Cardiac fibroblast (primary cell): Measurements from ENCODE around the gene CTIF.

ENCODE experiments used
- DNase-seq, 2 donors: peaks; one replicate each; pipeline versions ENCODE4 v3.0.0 to v3.0.0-alpha.2; 2010; ENCODE audit warnings: low read depth in 2 of 2
- H3K4me3 ChIP-seq, 2 donors: replicated peaks in 1 of 2; 1 replicate in 1 of 2; 2 replicates in 1 of 2; pipeline ENCODE4 v1.5.1; 2011; ENCODE audit warnings: low read depth in 2 of 2, low read length in 2 of 2, mild to moderate bottlenecking in 2 of 2, moderate library complexity in 1 of 2
- TF ChIP-seq, protein P1 (sequence below): IDR thresholded peaks from one replicate; pipeline ENCODE4 v1.5.1; 2011; ENCODE audit warnings: low read depth, mild to moderate bottlenecking, low read length, inconsistent platforms

CTIF gene

DNA sequence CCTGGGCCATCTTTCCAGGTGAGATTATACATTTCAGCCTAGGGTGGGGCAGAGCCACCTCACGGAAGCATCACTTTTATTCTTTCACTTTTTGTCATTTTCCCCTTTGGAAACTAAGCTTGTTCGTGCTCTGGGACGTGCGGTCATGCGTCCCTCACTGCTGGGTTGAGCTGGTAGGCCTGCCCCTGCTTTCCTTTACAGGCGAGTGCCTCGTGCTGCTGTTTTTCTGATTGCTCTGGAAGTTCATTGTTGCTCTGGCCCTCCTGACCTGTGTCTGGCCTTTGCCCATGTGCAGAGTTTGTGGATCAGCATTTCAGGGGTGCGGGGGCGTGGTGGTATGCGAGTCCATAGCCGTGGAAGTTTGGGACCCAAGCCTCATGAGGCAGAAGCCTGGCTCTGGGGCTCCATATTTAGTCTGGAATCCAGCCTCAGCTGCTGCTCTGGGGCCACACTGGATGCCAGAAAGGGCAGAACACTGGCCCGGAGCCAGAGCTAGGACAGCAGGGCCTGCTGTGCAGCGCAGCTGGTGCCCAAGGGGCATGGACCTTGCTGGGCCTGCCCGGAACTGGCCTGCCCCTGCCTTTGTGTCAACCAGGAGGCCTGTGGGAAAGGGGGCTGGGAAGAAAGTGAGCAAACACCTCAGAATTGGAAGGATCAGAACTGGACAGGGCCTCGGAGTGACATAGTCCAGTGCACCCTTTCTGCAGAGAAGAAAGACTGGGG, 51.1 kb downstream of the CTIF start:
- DNase-seq = peak; percentile 6 to 13
- TF ChIP-seq, protein P1, sequence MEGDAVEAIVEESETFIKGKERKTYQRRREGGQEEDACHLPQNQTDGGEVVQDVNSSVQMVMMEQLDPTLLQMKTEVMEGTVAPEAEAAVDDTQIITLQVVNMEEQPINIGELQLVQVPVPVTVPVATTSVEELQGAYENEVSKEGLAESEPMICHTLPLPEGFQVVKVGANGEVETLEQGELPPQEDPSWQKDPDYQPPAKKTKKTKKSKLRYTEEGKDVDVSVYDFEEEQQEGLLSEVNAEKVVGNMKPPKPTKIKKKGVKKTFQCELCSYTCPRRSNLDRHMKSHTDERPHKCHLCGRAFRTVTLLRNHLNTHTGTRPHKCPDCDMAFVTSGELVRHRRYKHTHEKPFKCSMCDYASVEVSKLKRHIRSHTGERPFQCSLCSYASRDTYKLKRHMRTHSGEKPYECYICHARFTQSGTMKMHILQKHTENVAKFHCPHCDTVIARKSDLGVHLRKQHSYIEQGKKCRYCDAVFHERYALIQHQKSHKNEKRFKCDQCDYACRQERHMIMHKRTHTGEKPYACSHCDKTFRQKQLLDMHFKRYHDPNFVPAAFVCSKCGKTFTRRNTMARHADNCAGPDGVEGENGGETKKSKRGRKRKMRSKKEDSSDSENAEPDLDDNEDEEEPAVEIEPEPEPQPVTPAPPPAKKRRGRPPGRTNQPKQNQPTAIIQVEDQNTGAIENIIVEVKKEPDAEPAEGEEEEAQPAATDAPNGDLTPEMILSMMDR = no peak
- no peak overlapping the region for H3K4me3 ChIP-seq

DNA sequence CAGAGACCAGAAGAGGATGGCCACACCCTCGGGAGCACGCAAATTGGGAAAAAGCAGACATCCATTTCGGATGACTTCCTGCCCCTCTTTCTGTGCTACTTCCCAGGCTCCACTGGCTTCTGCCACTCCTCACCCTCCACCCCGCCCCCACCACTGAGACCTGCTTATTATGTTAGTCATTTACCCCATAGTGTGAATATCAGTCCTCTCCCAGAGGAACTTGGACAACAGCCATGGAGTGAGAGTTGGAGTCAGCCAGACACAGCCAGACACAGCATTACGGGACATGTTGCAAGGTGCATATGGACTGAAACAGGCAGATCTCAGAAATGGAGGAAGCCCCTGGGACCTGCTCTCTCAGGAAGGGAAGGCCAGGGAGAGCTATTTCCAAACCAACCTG, 51.8 kb downstream of the CTIF start:
- peak; percentile 81 to 94 for DNase-seq
- TF ChIP-seq, protein P1 = no peak
- H3K4me3 ChIP-seq = no peak overlapping the region

DNA sequence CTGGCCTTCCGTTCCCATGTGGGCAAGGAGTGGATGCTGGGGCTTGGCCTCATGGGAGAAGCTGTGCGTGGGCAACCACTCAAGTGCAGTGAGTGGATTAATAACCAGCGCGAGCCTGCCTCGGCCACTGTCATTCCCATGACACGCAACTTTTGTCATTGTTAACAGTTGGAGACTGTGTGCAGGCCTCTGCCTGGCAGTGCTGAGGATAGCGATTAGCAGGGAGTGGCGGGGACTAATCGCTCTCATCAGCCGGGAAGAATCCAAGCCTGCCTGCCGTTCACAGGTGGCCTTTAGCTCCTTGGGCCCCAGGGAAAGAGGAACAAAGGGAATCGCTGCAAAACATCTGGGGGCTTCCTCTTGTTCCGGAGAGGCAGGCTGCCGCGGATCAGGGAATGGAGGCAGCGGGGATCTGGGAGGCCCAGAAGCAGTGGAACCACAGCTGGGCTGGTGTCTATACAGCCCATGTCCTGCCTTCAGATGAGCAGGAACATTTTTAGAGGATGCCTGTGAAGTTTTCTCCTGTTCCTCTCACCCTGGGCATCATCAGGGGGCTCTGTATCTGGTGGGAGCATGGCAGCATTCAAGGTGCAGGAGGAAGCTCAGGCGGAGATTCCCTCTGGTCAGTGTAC, 53.8 kb downstream of the CTIF start:
- TF ChIP-seq, protein P1 = no peak
- no peak for DNase-seq
- no peak overlapping the region for H3K4me3 ChIP-seq

DNA sequence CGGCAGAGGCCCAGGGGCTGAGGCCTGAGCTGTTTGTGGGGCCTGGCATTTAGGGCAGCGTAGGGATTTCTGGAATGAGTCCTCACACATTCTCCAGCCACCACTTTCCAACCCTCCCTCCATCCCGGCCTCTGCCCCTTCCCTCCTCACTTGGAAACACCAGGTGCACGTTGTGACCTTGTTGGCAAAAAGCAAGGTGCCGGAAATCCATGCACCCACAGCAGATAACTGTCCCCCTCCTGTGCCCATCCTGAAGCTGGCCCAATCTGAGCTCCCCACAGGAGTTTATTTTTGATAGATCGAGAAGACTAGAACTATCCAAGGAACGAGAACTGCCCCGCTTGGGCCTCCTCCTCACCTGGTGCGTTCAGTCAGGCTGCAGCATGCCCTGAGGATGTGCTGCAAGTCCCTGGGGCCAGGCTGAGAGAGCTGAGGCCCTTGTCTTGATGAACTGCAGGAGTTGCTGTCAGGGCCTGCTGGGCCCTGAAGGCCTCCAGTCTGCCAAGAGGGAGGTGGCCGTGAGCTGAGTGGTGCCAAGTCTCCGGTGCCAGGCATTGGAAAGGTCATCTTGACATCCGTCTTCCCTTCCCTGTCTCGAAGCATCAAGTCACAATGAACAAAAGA, 55.8 kb downstream of the CTIF start:
- TF ChIP-seq, protein P1 = no peak
- DNase-seq = no peak
- H3K4me3 ChIP-seq = no peak overlapping the region

DNA sequence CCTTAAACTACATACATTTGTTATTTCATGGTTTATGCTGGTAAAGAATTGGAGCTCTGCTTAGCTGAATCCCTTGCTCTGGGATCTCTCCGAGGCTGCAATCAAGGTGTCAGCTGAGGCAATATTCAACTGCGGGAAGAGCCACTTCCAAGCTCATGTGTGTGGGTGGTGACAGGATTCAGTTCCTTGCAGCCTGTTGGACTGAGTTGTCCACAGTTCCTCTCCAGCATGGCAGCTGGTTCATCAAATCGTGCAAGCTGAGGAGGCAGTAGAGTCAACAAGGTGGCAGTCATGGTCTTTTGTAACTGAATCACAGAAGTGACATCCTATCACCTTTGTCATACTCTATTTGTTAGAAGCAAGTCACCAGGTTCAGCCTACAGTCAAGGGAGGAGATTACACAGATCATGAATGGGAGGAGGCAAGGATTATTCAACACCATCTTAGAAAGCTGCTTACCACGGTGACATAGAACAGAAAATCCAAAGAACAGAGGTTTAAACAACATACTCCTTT, 56.9 kb downstream of the CTIF start:
- TF ChIP-seq, protein P1 = no peak
- no peak overlapping the region for H3K4me3 ChIP-seq
- no peak for DNase-seq

DNA sequence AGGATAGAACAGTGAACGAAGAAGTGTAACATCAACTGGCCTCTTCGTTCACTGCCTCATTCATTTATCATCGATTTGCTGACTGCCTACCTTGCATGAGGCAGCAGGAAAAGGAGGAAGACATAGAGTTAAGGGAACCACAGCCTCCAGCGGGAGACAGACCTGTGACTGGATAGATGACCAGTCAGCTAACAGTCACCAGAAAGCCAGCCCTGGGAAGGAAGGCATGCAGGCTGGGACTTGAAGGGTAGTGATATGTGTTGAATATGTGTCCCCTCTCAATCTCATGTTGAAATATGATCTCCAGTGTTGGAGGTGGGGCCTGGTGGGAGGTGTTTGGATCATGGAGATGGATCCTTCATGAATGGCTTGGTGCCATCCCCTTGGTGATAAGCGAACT, 58.3 kb downstream of the CTIF start:
- DNase-seq = no peak
- H3K4me3 ChIP-seq = no peak overlapping the region
- TF ChIP-seq, protein P1 = no peak
